ENCODE measurements around the gene MRPL11.
"Not testable (repeated sequence)": the region's sequence is repeated elsewhere in the genome, so short reads cannot be mapped to it uniquely, and the experiment has no call there.

Gene MRPL11

DNA sequence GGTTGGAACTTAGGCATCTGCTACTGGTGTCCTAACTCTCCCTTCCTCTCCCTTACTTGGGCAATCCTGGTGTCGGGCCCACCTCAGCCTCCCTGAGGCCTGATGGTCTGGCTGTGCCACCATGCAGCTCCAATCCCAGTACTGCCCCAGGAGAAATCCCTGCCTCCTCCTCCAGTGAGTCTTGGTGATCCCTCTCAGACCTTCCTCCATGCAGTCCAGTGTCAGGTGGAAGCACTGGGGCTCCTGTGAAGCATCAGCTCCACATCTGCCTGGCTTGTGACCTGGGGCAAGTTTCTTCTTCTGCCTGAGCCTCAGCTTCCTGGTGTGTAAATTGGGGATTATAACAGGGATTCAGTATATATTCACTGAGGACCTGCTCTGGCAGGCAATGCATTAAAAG is 26.3 kb upstream of the MRPL11 start:
- Histone ChIP-seq H3K27ac (ENCODE audit: low read length) (no peak overlapping the region), H3K4me1 (ENCODE audit: low read length) (peaks cover 21% of the 10 kb centered on the region), H3K9me3 (ENCODE audit: insufficient read depth, low read length) (no peaks in the 10 kb centered on the region), H3K4me2 (ENCODE audit: low read length) (peak overlapping the region; percentile 89), H3K27me3 (ENCODE audit: low read depth, low read length) (no peaks in the 10 kb centered on the region), H3K36me3 (replicated peaks; ENCODE audit: low read depth, low read length) (no peaks in the 10 kb centered on the region), H4K20me1 (ENCODE audit: insufficient read depth, low read length) (no peaks in the 10 kb centered on the region), H3K79me2 (ENCODE audit: low read length) (no peaks in the 10 kb centered on the region), H3K9ac (ENCODE audit: low read length) (0 out of 2 replicates have a peak overlapping the region, but pooled peaks have one; percentile 71), H3K4me3 (ENCODE audit: low read length) (peak overlapping the region; percentile 86), H2AFZ (ENCODE audit: low read depth, low read length) (no peak overlapping the region)
- no peak for TF ChIP-seq EZH2phosphoT487 (IDR thresholded peaks at IDR 0.05; ENCODE audit: low read depth)
- TF ChIP-seq, protein P1, sequence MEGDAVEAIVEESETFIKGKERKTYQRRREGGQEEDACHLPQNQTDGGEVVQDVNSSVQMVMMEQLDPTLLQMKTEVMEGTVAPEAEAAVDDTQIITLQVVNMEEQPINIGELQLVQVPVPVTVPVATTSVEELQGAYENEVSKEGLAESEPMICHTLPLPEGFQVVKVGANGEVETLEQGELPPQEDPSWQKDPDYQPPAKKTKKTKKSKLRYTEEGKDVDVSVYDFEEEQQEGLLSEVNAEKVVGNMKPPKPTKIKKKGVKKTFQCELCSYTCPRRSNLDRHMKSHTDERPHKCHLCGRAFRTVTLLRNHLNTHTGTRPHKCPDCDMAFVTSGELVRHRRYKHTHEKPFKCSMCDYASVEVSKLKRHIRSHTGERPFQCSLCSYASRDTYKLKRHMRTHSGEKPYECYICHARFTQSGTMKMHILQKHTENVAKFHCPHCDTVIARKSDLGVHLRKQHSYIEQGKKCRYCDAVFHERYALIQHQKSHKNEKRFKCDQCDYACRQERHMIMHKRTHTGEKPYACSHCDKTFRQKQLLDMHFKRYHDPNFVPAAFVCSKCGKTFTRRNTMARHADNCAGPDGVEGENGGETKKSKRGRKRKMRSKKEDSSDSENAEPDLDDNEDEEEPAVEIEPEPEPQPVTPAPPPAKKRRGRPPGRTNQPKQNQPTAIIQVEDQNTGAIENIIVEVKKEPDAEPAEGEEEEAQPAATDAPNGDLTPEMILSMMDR (IDR thresholded peaks at IDR 0.05; ENCODE audit: low read depth, low read length) = no peak

DNA sequence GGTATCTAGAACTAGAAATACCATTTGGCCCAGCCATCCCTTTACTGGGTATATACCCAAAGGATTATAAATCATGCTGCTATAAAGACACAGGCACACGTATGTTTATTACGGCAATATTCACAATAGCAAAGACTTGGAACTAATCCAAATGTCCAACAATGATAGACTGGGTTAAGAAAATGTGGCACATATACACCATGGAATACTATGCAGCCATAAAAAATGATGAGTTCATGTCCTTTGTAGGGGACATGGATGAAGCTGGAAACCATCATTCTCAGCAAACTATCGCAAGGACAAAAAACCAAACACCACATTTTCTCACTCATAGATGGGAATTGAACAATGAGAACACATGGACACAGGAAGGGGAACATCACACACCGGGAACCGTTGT is 25.5 kb upstream of the MRPL11 start:
- H3K27ac ChIP-seq (ENCODE audit: low read length); H3K9ac ChIP-seq (ENCODE audit: low read length); H2AFZ ChIP-seq (ENCODE audit: low read depth, low read length); H3K4me3 ChIP-seq (ENCODE audit: low read length); H3K4me2 ChIP-seq (ENCODE audit: low read length); H4K20me1 ChIP-seq (ENCODE audit: insufficient read depth, low read length); H3K9me3 ChIP-seq (ENCODE audit: insufficient read depth, low read length); H3K79me2 ChIP-seq (ENCODE audit: low read length); H3K27me3 ChIP-seq (ENCODE audit: low read depth, low read length); H3K36me3 ChIP-seq (replicated peaks; ENCODE audit: low read depth, low read length): not testable (repeated sequence)
- peaks cover 28% of the 10 kb centered on the region for H3K4me1 ChIP-seq (ENCODE audit: low read length)

DNA sequence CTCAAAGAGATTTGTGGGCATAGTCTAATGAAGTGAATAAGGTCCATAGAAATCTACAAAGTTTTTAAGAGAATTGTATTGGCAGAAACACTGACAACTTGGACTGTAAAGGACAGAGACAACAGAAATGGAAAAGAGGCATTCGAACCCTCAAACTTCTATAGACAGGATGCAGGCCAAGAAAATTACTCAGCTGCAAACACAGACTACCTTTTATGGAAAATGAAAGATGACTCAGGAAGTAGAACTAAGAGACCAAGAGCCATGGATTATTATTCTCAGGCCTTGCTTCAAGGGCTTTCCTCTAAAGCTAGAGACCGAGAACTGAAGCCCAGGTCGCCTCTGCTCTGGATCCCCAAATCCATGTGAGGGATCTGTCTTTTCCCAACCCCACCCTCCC is 24.3 kb upstream of the MRPL11 start:
- H3K4me2 ChIP-seq (ENCODE audit: low read length) = no peak overlapping the region
- H4K20me1 ChIP-seq (ENCODE audit: insufficient read depth, low read length) = no peaks in the 10 kb centered on the region
- H3K4me1 ChIP-seq (ENCODE audit: low read length) = peaks cover 39% of the 10 kb centered on the region
- no peak overlapping the region for H3K9ac ChIP-seq (ENCODE audit: low read length)
- no peak overlapping the region for H3K4me3 ChIP-seq (ENCODE audit: low read length)
- H3K79me2 ChIP-seq (ENCODE audit: low read length) = no peaks in the 10 kb centered on the region
- H3K27me3 ChIP-seq (ENCODE audit: low read depth, low read length) = no peaks in the 10 kb centered on the region
- H2AFZ ChIP-seq (ENCODE audit: low read depth, low read length) = no peak overlapping the region
- H3K27ac ChIP-seq (ENCODE audit: low read length) = no peak overlapping the region
- no peak for TF ChIP-seq EZH2phosphoT487 (IDR thresholded peaks at IDR 0.05; ENCODE audit: low read depth)
- TF ChIP-seq, protein P1 (IDR thresholded peaks at IDR 0.05; ENCODE audit: low read depth, low read length) = no peak
- no peaks in the 10 kb centered on the region for H3K36me3 ChIP-seq (replicated peaks; ENCODE audit: low read depth, low read length)
- H3K9me3 ChIP-seq (ENCODE audit: insufficient read depth, low read length) = no peaks in the 10 kb centered on the region

DNA sequence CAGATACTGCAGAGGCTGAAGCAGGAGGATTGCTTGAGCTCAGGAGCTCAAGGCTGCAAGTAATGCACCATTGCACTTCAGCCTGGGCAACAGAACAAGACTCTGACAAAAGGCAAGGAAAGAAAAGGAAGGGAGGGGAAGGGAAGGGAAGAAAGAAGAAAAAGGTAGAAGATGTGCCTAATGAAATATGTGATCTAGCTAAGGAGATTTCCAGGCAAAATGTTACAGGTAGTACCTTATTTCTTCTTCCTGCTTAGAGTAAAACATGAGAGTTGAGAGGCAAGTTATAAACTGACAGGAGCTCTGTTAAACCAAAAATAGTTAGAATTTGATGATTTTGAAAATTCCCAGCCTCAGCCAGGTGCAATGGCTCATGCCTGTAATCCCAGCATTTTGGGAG is 23.4 kb upstream of the MRPL11 start:
- H3K79me2 ChIP-seq (ENCODE audit: low read length) = no peaks in the 10 kb centered on the region
- H3K9me3 ChIP-seq (ENCODE audit: insufficient read depth, low read length) = no peaks in the 10 kb centered on the region
- H4K20me1 ChIP-seq (ENCODE audit: insufficient read depth, low read length) = no peaks in the 10 kb centered on the region
- H2AFZ ChIP-seq (ENCODE audit: low read depth, low read length) = no peak overlapping the region
- H3K4me3 ChIP-seq (ENCODE audit: low read length) = no peak overlapping the region
- no peak for TF ChIP-seq EZH2phosphoT487 (IDR thresholded peaks at IDR 0.05; ENCODE audit: low read depth)
- TF ChIP-seq, protein P1 (IDR thresholded peaks at IDR 0.05; ENCODE audit: low read depth, low read length) = no peak
- H3K27me3 ChIP-seq (ENCODE audit: low read depth, low read length) = no peaks in the 10 kb centered on the region
- H3K27ac ChIP-seq (ENCODE audit: low read length) = no peak overlapping the region
- no peak overlapping the region for H3K9ac ChIP-seq (ENCODE audit: low read length)
- no peak overlapping the region for H3K4me2 ChIP-seq (ENCODE audit: low read length)
- H3K4me1 ChIP-seq (ENCODE audit: low read length) = peaks cover 42% of the 10 kb centered on the region
- no peaks in the 10 kb centered on the region for H3K36me3 ChIP-seq (replicated peaks; ENCODE audit: low read depth, low read length)
